GM12891 (cell line): ENCODE measurements around the gene ZP3.
"Not testable (repeated sequence)": the region's sequence is repeated elsewhere in the genome, so short reads cannot be mapped to it uniquely, and the experiment has no call there.

ENCODE experiments used
- PAX5 ChIP-seq: IDR thresholded peaks from 2 replicates; pipeline ENCODE4 v1.6.1; 2011; ENCODE audit warnings: low read length, moderate library complexity, mild to moderate bottlenecking; ENCODE audit not compliant: insufficient read depth, severe bottlenecking
- POLR2A ChIP-seq: IDR thresholded peaks from 2 replicates; pipeline ENCODE4 v1.6.1; 2011; ENCODE audit warnings: low read depth, low read length, control low read depth
- POLR2AphosphoS5 ChIP-seq: IDR thresholded peaks from 2 replicates; pipeline ENCODE4 v1.6.1; 2011; ENCODE audit warnings: low read depth, low read length, control low read depth
- POU2F2 ChIP-seq: IDR thresholded peaks from 2 replicates; pipeline ENCODE4 v1.6.1; 2011; ENCODE audit warnings: low read depth, mild to moderate bottlenecking, control low read depth, low read length, moderate library complexity
- TAF1 ChIP-seq: IDR thresholded peaks from 2 replicates; pipeline ENCODE4 v1.6.1; 2011; ENCODE audit warnings: low read depth, low read length, control low read depth

DNA sequence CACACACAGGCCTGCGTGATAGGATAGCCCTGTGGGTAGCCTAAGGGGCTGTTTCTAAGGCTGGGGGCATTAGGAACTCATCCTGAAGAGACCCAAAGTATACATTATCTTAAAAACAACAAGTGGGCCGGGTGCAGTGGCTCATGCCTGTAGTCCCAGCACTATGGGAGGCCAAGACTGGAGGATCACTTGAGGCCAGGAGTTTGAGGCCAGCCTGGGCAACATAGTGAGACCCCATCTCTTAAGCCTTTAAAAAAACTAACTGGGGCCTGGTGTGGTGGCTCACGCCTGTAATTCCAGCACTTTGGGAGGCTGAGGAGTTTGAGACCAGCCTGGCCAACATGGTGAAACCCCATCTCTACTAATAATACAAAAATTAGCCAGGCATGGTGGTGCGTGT, 808 bp downstream of the ZP3 start:
- not testable (repeated sequence) for TF ChIP-seq POLR2A, POLR2AphosphoS5, POU2F2, TAF1, PAX5
